ENCODE data around the gene TRIML1.

Gene TRIML1

GRCh38 chr4:188139141-188139540, at the start of gene TRIML1:
Gene TRIML1 (plus strand): TSS chr4:188139441. CDS start chr4:188139559, 118 bp downstream.
- no peak for DNase-seq

GRCh38 chr4:188092824-188093223, 46.4 kb upstream of the TRIML1 start:
- no peak for DNase-seq

- DNase-seq, result no peak
These were observed 32.8 kb upstream of the TRIML1 start for GRCh38 chr4:188106454-188106853.

- DNase-seq, result no peak
These were observed 31.1 kb upstream of the TRIML1 start for GRCh38 chr4:188107931-188108843.

- DNase-seq, result no peak
These were observed 30.0 kb upstream of the TRIML1 start, which contains the start of gene TRIML2 for GRCh38 chr4:188109157-188109755. Gene TRIML2 (minus strand): TSS chr4:188109603. CDS start chr4:188105368, 4,235 bp downstream.

- no peak for DNase-seq
These were observed 29.2 kb upstream of the TRIML1 start for GRCh38 chr4:188110036-188110435.

- no peak for DNase-seq
These were observed 28.3 kb upstream of the TRIML1 start for GRCh38 chr4:188110741-188111471.

- DNase-seq, result no peak
These were observed 27.3 kb upstream of the TRIML1 start for GRCh38 chr4:188111955-188112354.

- no peak for DNase-seq
These were observed 26.1 kb upstream of the TRIML1 start for GRCh38 chr4:188113156-188113555.

- DNase-seq, result no peak
These were observed 21.5 kb upstream of the TRIML1 start for GRCh38 chr4:188117631-188118324.

- no peak for DNase-seq
These were observed 17.7 kb upstream of the TRIML1 start for GRCh38 chr4:188121530-188121929.

GRCh38 chr4:188127214-188127874, 11.9 kb upstream of the TRIML1 start:
- no peak for DNase-seq

GRCh38 chr4:188130355-188130754, 8.9 kb upstream of the TRIML1 start:
- DNase-seq, result no peak

- no peak for DNase-seq
These were observed 7.0 kb upstream of the TRIML1 start for GRCh38 chr4:188132232-188132631.

- no peak for DNase-seq
These were observed 1.0 kb upstream of the TRIML1 start for GRCh38 chr4:188138227-188138626.

- DNase-seq, result no peak
These were observed 430 bp downstream of the TRIML1 start for GRCh38 chr4:188139671-188140070.

- DNase-seq, result no peak
These were observed 4.5 kb downstream of the TRIML1 start for GRCh38 chr4:188143731-188144130.

GRCh38 chr4:188145601-188146000, 6.4 kb downstream of the TRIML1 start:
- no peak for DNase-seq

- no peak for DNase-seq
These were observed 7.4 kb downstream of the TRIML1 start for GRCh38 chr4:188146618-188147017.

GRCh38 chr4:188147176-188147575, 7.9 kb downstream of the TRIML1 start:
- no peak for DNase-seq

GRCh38 chr4:188147776-188148175, 8.5 kb downstream of the TRIML1 start:
- no peak for DNase-seq

All from stimulated activated CD8-positive, alpha-beta memory T cell treated with anti-CD3 and anti-CD28 coated beads, Interleukin-4, amount 100 ng/mL, for 48 hours (primary cell).